H1 (cell line): ENCODE data around the gene MBOAT2.

Experiments used
- ASH2L ChIP-seq: fragments of 200-600, 300-600 bp; sonication (generic); IDR thresholded peaks from one replicate; pipeline ENCODE4 v1.7.1; 2017; ENCODE audit warnings: low read length
- EZH2 ChIP-seq: fragments of 200-600 bp; sonication (generic); IDR thresholded peaks from 2 replicates; pipeline ENCODE4 v1.7.1; 2012; ENCODE audit warnings: low read depth, mild to moderate bottlenecking, moderate library complexity, low read length, inconsistent platforms; ENCODE audit not compliant: severe bottlenecking
- KDM1A ChIP-seq: fragments of 200-600, 300-600 bp; sonication (generic); IDR thresholded peaks from 2 replicates; pipeline ENCODE4 v1.7.1; 2016; ENCODE audit warnings: mild to moderate bottlenecking, low read length, borderline replicate concordance
- RAD21 ChIP-seq, 2 experiments: IDR thresholded peaks in 1 of 2; conservative IDR thresholded peaks in 1 of 2; 2 replicates each; pipeline ENCODE4 v1.6.1; 2011; ENCODE audit warnings: low read depth in 2 of 2, low read length in 2 of 2, improper control_type of control experiment in 1 of 2, inconsistent platforms in 1 of 2, mild to moderate bottlenecking in 1 of 2, moderate library complexity in 1 of 2
- YY1 ChIP-seq: IDR thresholded peaks from 2 replicates; pipeline ENCODE4 v1.6.1; 2011; ENCODE audit warnings: low read depth, mild to moderate bottlenecking, low read length
- TF ChIP-seq, protein P1 (sequence below): IDR thresholded peaks from 2 replicates; pipeline ENCODE4 v1.6.1; 2012; ENCODE audit warnings: low read length, inconsistent platforms
- TF ChIP-seq, protein P2 (sequence below), 3 experiments: IDR thresholded peaks; 1 replicate in 2 of 3; 2 replicates in 1 of 3; pipeline versions ENCODE4 v1.5.1 to v1.6.1; 2011; ENCODE audit warnings: low read length in 3 of 3, mild to moderate bottlenecking in 3 of 3, inconsistent platforms in 2 of 3, low read depth in 1 of 3, moderate library complexity in 1 of 3; ENCODE audit not compliant: insufficient read depth in 1 of 3; ENCODE audit errors: control extremely low read depth in 1 of 3
- TF ChIP-seq, protein P3 (sequence below): IDR thresholded peaks from 2 replicates; pipeline ENCODE4 v1.6.1; 2011; ENCODE audit warnings: low read length, improper control_type of control experiment

DNA sequence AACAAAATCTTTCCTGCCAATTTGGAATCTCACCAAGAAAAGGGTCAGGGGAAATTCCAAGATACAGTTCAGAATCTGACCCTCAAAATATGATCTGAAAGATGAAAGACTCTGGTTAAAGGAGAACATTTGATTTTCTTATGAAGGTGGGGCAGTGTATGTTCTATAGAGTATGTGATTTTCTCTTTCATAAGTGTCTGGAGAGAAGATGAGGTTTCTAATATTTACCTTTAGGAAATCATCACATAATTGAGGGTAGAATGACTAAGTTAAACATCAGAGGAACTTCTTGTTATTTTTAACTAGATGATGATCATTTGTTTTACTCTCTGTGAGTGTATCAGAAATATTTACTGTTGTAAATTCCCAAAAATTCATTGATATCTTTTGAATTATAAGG is 27.8 kb upstream of the MBOAT2 start:
- TF ChIP-seq EZH2 (no peak), RAD21 (IDR thresholded peaks at IDR 0.05 in 1 of 2, conservative IDR thresholded peaks at IDR 0.05 in 1 of 2; ENCODE audit: low read depth in 2 of 2, low read length in 2 of 2) (no peak), ASH2L (no peak), KDM1A (no peak), YY1 (no peak)
- TF ChIP-seq, protein P1, sequence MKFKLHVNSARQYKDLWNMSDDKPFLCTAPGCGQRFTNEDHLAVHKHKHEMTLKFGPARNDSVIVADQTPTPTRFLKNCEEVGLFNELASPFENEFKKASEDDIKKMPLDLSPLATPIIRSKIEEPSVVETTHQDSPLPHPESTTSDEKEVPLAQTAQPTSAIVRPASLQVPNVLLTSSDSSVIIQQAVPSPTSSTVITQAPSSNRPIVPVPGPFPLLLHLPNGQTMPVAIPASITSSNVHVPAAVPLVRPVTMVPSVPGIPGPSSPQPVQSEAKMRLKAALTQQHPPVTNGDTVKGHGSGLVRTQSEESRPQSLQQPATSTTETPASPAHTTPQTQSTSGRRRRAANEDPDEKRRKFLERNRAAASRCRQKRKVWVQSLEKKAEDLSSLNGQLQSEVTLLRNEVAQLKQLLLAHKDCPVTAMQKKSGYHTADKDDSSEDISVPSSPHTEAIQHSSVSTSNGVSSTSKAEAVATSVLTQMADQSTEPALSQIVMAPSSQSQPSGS, result no peak
- TF ChIP-seq, protein P2, sequence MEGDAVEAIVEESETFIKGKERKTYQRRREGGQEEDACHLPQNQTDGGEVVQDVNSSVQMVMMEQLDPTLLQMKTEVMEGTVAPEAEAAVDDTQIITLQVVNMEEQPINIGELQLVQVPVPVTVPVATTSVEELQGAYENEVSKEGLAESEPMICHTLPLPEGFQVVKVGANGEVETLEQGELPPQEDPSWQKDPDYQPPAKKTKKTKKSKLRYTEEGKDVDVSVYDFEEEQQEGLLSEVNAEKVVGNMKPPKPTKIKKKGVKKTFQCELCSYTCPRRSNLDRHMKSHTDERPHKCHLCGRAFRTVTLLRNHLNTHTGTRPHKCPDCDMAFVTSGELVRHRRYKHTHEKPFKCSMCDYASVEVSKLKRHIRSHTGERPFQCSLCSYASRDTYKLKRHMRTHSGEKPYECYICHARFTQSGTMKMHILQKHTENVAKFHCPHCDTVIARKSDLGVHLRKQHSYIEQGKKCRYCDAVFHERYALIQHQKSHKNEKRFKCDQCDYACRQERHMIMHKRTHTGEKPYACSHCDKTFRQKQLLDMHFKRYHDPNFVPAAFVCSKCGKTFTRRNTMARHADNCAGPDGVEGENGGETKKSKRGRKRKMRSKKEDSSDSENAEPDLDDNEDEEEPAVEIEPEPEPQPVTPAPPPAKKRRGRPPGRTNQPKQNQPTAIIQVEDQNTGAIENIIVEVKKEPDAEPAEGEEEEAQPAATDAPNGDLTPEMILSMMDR (IDR thresholded peaks at IDR 0.05; ENCODE audit: control extremely low read depth in 1 of 3, insufficient read depth in 1 of 3, low read depth in 1 of 3, low read length in 3 of 3), result no peak
- TF ChIP-seq, protein P3, sequence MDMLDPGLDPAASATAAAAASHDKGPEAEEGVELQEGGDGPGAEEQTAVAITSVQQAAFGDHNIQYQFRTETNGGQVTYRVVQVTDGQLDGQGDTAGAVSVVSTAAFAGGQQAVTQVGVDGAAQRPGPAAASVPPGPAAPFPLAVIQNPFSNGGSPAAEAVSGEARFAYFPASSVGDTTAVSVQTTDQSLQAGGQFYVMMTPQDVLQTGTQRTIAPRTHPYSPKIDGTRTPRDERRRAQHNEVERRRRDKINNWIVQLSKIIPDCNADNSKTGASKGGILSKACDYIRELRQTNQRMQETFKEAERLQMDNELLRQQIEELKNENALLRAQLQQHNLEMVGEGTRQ, result no peak
